Keratinocyte (primary cell): ENCODE measurements around the gene ARHGDIA. TPM values are rescaled to one million over a fixed set of nuclear protein-coding genes. Genes with fewer than 3 reads are reported as not detected.

ENCODE experiments used
- DNase-seq: peaks from one replicate; pipeline ENCODE4 v3.0.0-alpha.2; 2011; ENCODE audit warnings: low read depth, missing footprints, low spot score
- FAIRE-seq: peaks from 2 replicates; lab custom pipeline; 2011; peaks lifted over from hg19 to GRCh38; lab: Jason Lieb, UNC
- H2AFZ ChIP-seq: 2 replicates; pipeline ENCODE4 v1.6.0; 2012; ENCODE audit warnings: low read length, control low read depth, inconsistent platforms; ENCODE audit not compliant: control insufficient read depth
- H3K27ac ChIP-seq: 2 replicates; pipeline ENCODE4 v1.5.1; 2011; ENCODE audit warnings: low read length; ENCODE audit not compliant: control insufficient read depth, insufficient read depth
- H3K27me3 ChIP-seq: 3 replicates; pipeline ENCODE4 v1.6.0; 2011; ENCODE audit warnings: low read length; ENCODE audit not compliant: control insufficient read depth, insufficient read depth; ENCODE audit errors: extremely low read depth
- H3K36me3 ChIP-seq, 2 experiments: 2 replicates in 1 of 2; 3 replicates in 1 of 2; pipeline ENCODE4 v1.5.1; 2011; ENCODE audit warnings: low read length in 2 of 2, mild to moderate bottlenecking in 1 of 2; ENCODE audit not compliant: control insufficient read depth in 2 of 2, insufficient read depth in 2 of 2; ENCODE audit errors: extremely low read depth in 1 of 2
- H3K4me1 ChIP-seq: 3 replicates; pipeline ENCODE4 v1.5.1; 2011; ENCODE audit warnings: low read length; ENCODE audit not compliant: control insufficient read depth, insufficient read depth; ENCODE audit errors: extremely low read depth
- H3K4me2 ChIP-seq: 3 replicates; pipeline ENCODE4 v1.6.0; 2011; ENCODE audit warnings: low read depth, low read length; ENCODE audit not compliant: control insufficient read depth, insufficient read depth; ENCODE audit errors: extremely low read depth
- H3K4me3 ChIP-seq, 3 experiments: fragments of 200-600 bp in 1 of 3; sonication (generic) in 1 of 3; 2 replicates in 2 of 3; 3 replicates in 1 of 3; pipeline ENCODE4 v1.5.1; 2011 to 2016; ENCODE audit warnings: low read length in 3 of 3, mild to moderate bottlenecking in 3 of 3, control low read depth in 2 of 3, inconsistent platforms in 1 of 3, low read depth in 1 of 3, mixed read lengths in 1 of 3, mixed run types in 1 of 3, moderate library complexity in 1 of 3; ENCODE audit not compliant: control insufficient read depth in 2 of 3, insufficient read depth in 2 of 3; ENCODE audit errors: extremely low read depth in 1 of 3
- H3K79me2 ChIP-seq: 2 replicates; pipeline ENCODE4 v1.6.0; 2012; ENCODE audit warnings: low read length; ENCODE audit not compliant: control insufficient read depth, insufficient read depth
- H3K9ac ChIP-seq: 3 replicates; pipeline ENCODE4 v1.6.0; 2011; ENCODE audit warnings: low read length; ENCODE audit not compliant: control insufficient read depth, insufficient read depth; ENCODE audit errors: extremely low read depth
- H3K9me1 ChIP-seq: 3 replicates; pipeline ENCODE4 v1.6.0; 2011; ENCODE audit warnings: low read length; ENCODE audit not compliant: control insufficient read depth, insufficient read depth; ENCODE audit errors: extremely low read depth
- H3K9me3 ChIP-seq: 2 replicates; pipeline ENCODE4 v1.5.1; 2012; ENCODE audit warnings: low read depth, low read length; ENCODE audit not compliant: control insufficient read depth
- H4K20me1 ChIP-seq: 3 replicates; pipeline ENCODE4 v1.6.0; 2011; ENCODE audit warnings: low read length; ENCODE audit not compliant: control insufficient read depth, insufficient read depth; ENCODE audit errors: extremely low read depth
- EZH2 ChIP-seq: IDR thresholded peaks from one replicate; pipeline ENCODE4 v1.6.1; 2012; ENCODE audit warnings: inconsistent platforms, mild to moderate bottlenecking, low read length, moderate library complexity
- dilution Hi-C: fragments of 300-500 bp; cut with MboI; formaldehyde crosslinking; loops from one replicate; pipeline ENCODE4 v1.7.0; 2020; ENCODE audit warnings: low sequenced_read_pairs; ENCODE audit not compliant: extremely low pct_ligation_motif_present
- polyA plus RNA-seq, 5 experiments: library from polyadenylated mRNA; depleted of rRNA in 3 of 5; stranded (reverse) in 3 of 5; stranded (forward) in 1 of 5; unstranded in 1 of 5; fragments of >200 nt; gene quantifications; 1 replicate in 1 of 5; 2 replicates in 3 of 5; 3 replicates in 1 of 5; pipeline versions ENCODE4 v1.2.1 to v1.2.3, GENCODE V29; 2011 to 2012; ENCODE audit warnings: missing spikeins in 2 of 5, low read depth in 1 of 5, low replicate concordance in 1 of 5
- TF ChIP-seq, protein P1 (sequence below), 3 experiments: IDR thresholded peaks in 1 of 3; conservative IDR thresholded peaks in 1 of 3; optimal IDR thresholded peaks in 1 of 3; 2 replicates in 2 of 3; 3 replicates in 1 of 3; pipeline versions ENCODE3 to v1.5.1; 2011; ENCODE audit warnings: low read length in 3 of 3, mild to moderate bottlenecking in 3 of 3, moderate library complexity in 2 of 3, control low read depth in 1 of 3, inconsistent platforms in 1 of 3; ENCODE audit not compliant: insufficient read depth in 2 of 3; ENCODE audit errors: extremely low read depth in 1 of 3

Gene ARHGDIA
- polyA plus RNA-seq, 1 donor (not counting 4 experiments of a cell fraction or from before 2014, with no cell fraction given), result 65.7 TPM

DNA sequence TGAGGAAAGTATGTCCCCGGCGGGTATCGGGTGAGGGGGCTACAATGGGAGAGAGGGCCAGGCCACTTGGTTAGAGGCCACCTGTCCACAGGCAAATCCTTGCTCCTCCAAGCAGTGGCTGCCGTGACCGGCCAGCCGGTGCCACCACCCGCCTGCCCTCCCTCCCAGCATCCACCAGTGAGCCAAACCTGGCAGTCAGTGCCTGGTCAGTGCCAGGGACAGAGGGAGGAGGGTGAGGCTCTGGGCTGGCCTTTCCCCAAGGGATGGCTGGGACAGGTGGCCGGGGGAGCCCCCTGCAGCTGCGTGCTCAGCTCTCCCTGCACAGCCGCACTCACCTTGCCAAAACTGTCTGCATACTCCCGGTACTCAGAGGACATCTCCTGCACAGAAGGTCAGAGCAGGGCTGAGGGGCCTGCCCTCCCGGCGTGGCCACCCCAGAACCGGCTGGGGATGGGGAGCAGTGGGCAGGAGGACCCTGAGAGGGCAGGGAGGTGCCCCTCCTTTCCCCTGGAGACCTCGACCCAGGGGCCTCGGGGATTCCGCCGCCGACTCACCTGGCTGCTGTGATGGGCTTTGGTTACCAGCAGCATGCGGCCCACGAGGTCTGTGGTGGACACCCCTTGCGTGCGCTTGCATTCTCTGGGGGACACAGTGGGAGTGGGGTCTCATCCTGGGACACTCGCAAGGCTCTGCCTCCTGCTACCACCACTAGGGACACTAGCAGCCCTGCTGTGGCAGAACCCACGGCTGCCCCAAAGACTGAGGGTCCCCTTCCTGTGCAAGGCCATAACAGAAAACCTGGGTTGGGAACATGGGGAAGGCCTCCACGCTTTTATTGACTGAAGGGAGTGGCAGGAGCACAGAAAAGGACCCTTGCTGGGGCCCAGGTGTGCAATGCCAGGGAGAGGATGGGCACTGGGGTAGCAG is 36.3 kb upstream of the ARHGDIA start:
- Histone ChIP-seq H3K4me1 (peaks cover 18% of the 10 kb centered on the region), H3K9me1 (peaks cover 3% of the 10 kb centered on the region), H4K20me1 (no peaks in the 10 kb centered on the region), H3K4me2 (no peak overlapping the region), H3K27me3 (no peaks in the 10 kb centered on the region), H3K4me3 (no peak overlapping the region), H3K36me3 (peaks cover 25 to 29% of the 10 kb centered on the region in 2 experiments), H3K9ac (no peak overlapping the region), H3K9me3 (no peaks in the 10 kb centered on the region), H3K27ac (no peak overlapping the region), H2AFZ (no peak overlapping the region), H3K79me2 (peaks cover 17% of the 10 kb centered on the region)
- TF ChIP-seq, protein P1, sequence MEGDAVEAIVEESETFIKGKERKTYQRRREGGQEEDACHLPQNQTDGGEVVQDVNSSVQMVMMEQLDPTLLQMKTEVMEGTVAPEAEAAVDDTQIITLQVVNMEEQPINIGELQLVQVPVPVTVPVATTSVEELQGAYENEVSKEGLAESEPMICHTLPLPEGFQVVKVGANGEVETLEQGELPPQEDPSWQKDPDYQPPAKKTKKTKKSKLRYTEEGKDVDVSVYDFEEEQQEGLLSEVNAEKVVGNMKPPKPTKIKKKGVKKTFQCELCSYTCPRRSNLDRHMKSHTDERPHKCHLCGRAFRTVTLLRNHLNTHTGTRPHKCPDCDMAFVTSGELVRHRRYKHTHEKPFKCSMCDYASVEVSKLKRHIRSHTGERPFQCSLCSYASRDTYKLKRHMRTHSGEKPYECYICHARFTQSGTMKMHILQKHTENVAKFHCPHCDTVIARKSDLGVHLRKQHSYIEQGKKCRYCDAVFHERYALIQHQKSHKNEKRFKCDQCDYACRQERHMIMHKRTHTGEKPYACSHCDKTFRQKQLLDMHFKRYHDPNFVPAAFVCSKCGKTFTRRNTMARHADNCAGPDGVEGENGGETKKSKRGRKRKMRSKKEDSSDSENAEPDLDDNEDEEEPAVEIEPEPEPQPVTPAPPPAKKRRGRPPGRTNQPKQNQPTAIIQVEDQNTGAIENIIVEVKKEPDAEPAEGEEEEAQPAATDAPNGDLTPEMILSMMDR (optimal IDR thresholded peaks at IDR 0.05 in 1 of 3, IDR thresholded peaks at IDR 0.05 in 1 of 3, conservative IDR thresholded peaks at IDR 0.05 in 1 of 3; ENCODE audit: extremely low read depth in 1 of 3, insufficient read depth in 2 of 3, low read length in 3 of 3), result peak in 1 of 3 experiments; percentile 20
- TF ChIP-seq EZH2, result no peak
- FAIRE-seq, result no peak
- dilution Hi-C loops, result no loop called here
- no peak for DNase-seq

DNA sequence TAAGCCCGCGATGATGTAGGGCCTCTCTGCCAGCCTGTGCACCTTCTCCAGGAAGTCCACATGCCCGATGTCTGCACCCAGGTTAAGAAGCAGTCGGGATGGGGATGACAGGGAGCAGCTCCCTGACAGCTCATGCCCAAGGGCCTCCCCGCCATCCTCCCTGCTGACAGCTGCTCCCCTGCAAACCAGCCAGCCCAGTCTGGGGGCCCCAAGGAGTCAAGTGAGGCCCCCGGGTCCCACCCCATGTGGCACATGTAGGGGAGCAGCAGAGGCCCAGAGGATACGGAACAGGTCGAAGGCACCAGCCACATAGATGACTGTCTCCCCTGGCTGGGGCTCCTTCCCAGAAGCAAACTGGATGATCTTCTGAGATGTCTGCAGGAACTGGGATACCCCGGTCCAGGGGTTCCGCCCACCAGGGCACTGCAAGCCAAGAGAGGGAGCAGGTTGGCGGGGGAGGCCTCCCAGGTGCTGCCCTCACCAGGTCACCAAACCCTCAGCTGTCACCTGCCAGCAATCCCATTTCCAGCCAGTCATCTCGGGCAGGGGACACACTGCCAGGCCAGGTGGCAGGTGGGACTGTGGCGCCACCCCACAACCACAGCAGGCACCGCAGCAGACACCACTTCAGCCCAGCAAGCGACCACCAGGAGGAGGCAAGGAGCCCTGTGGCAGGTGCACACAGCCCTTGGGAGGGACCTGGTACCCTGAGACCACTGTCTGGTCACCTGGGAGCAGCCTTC is 35.5 kb upstream of the ARHGDIA start:
- no peak overlapping the region for H3K4me2 ChIP-seq
- FAIRE-seq (no peak), DNase-seq (no peak)
- H3K4me3 ChIP-seq, result no peak overlapping the region
- peaks cover 3% of the 10 kb centered on the region for H3K9me1 ChIP-seq
- no peaks in the 10 kb centered on the region for H3K9me3 ChIP-seq
- no peaks in the 10 kb centered on the region for H4K20me1 ChIP-seq
- no peak overlapping the region for H2AFZ ChIP-seq
- dilution Hi-C loops, result no loop called here
- no peak overlapping the region for H3K27ac ChIP-seq
- no peaks in the 10 kb centered on the region for H3K27me3 ChIP-seq
- peaks cover 17% of the 10 kb centered on the region for H3K79me2 ChIP-seq
- H3K36me3 ChIP-seq, result peaks cover 23 to 25% of the 10 kb centered on the region in 2 experiments
- H3K4me1 ChIP-seq, result peaks cover 13% of the 10 kb centered on the region
- no peak overlapping the region for H3K9ac ChIP-seq
- TF ChIP-seq, protein P1 (optimal IDR thresholded peaks at IDR 0.05 in 1 of 3, IDR thresholded peaks at IDR 0.05 in 1 of 3, conservative IDR thresholded peaks at IDR 0.05 in 1 of 3; ENCODE audit: extremely low read depth in 1 of 3, insufficient read depth in 2 of 3, low read length in 3 of 3), result peak in 2 of 3 experiments; percentile 20 to 35
- TF ChIP-seq EZH2, result no peak
